GM19468 (cell line): ENCODE results near the gene TTC29.
"Not testable (repeated sequence)": the region's sequence is repeated elsewhere in the genome, so short reads cannot be mapped to it uniquely, and the experiment has no call there.

ENCODE experiments used
- ATAC-seq: cut with Tn5 transposase; IDR thresholded peaks from one replicate; pipeline ENCODE4 v1.9.1; 2021; ENCODE audit warnings: mild to moderate bottlenecking, moderate library complexity, moderate number of reproducible peaks; ENCODE audit not compliant: unreplicated experiment; ENCODE audit errors: extremely low read depth

Gene TTC29

GRCh38 chr4:146883070-146883469 is 62.6 kb downstream of the TTC29 start:
- ATAC-seq, result no peak

GRCh38 chr4:146857298-146857697 is 88.4 kb downstream of the TTC29 start:
- no peak for ATAC-seq

- ATAC-seq, result no peak
Observed at GRCh38 chr4:146855761-146856160, 89.9 kb downstream of the TTC29 start.

GRCh38 chr4:146852360-146852759 is 93.3 kb downstream of the TTC29 start:
- ATAC-seq, result no peak

- ATAC-seq, result no peak
Observed at GRCh38 chr4:146847345-146847744, 98.3 kb downstream of the TTC29 start.

GRCh38 chr4:146846882-146847281 is 98.8 kb downstream of the TTC29 start:
- ATAC-seq, result no peak

GRCh38 chr4:146844761-146845160 is 100.9 kb downstream of the TTC29 start:
- ATAC-seq, result no peak

GRCh38 chr4:146842876-146843275 is 102.8 kb downstream of the TTC29 start:
- no peak for ATAC-seq

- ATAC-seq, result no peak
Observed at GRCh38 chr4:146840731-146841130, 104.9 kb downstream of the TTC29 start.

- no peak for ATAC-seq
Observed at GRCh38 chr4:146835096-146835495, 110.6 kb downstream of the TTC29 start.

- no peak for ATAC-seq
Observed at GRCh38 chr4:146834263-146835034, 111.2 kb downstream of the TTC29 start.

GRCh38 chr4:146833530-146833929 is 112.1 kb downstream of the TTC29 start:
- no peak for ATAC-seq

GRCh38 chr4:146822980-146823379 is 122.7 kb downstream of the TTC29 start:
- not testable (repeated sequence) for ATAC-seq

GRCh38 chr4:146814750-146815149 is 130.9 kb downstream of the TTC29 start:
- no peak for ATAC-seq

- no peak for ATAC-seq
Observed at GRCh38 chr4:146795711-146796110, 150.0 kb downstream of the TTC29 start.

- ATAC-seq, result no peak
Observed at GRCh38 chr4:146793727-146794126, 151.9 kb downstream of the TTC29 start.

- no peak for ATAC-seq
Observed at GRCh38 chr4:146791439-146791838, 154.2 kb downstream of the TTC29 start.

GRCh38 chr4:146790515-146790914 is 155.1 kb downstream of the TTC29 start:
- no peak for ATAC-seq

- ATAC-seq, result no peak
Observed at GRCh38 chr4:146787731-146788130, 157.9 kb downstream of the TTC29 start.

- no peak for ATAC-seq
Observed at GRCh38 chr4:146776691-146777090, 169.0 kb downstream of the TTC29 start.

GRCh38 chr4:146763560-146763959 is 182.1 kb downstream of the TTC29 start:
- no peak for ATAC-seq

- ATAC-seq, result no peak
Observed at GRCh38 chr4:146762016-146762415, 183.6 kb downstream of the TTC29 start.
